ENCODE data around the gene HMCN1. TPM values are rescaled to one million over a fixed set of nuclear protein-coding genes. Genes with fewer than 3 reads are reported as not detected.

Gene HMCN1
- total RNA-seq, 4 donors from 2014 or later, result 3.3 to 8.9 (median 6.6) TPM

DNA sequence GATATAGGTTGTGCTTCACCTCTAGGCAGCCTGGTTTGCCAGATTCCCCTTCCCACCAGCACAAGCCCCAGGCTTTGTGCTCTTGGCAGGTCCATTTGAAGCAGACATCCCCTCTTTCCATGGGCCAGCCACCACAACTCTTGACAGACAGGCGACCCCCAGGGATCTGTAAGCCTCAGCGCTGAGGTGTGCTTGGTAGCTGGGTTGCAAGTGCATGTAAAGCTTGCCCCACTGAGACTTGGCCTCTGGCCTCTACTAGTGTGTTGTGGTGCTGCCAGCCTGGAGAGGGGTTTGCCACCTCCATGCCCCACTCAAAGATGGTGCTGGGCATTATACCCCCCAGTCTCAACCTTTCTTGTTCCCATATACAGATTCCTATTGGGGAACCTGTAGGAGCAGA lies 103.9 kb downstream of the HMCN1 start:
- Histone ChIP-seq H3K36me3 (no peaks in the 10 kb centered on the region), H3K4me1 (no peaks in the 10 kb centered on the region), H3K9me3 (no peaks in the 10 kb centered on the region), H3K27me3 (no peaks in the 10 kb centered on the region), H3K27ac (no peak overlapping the region), H3K4me3 (replicated peaks in 1 of 3) (no peak overlapping the region)
- WGBS, 2 donors, result 92 to 100% methylated on average over 2 of the region's 2 CpGs
- no peak for DNase-seq
- intact Hi-C loops (cut with DNase I), result no loop called here
- TF ChIP-seq POLR2A (IDR thresholded peaks at IDR 0.05), result no peak
- TF ChIP-seq, protein P1, sequence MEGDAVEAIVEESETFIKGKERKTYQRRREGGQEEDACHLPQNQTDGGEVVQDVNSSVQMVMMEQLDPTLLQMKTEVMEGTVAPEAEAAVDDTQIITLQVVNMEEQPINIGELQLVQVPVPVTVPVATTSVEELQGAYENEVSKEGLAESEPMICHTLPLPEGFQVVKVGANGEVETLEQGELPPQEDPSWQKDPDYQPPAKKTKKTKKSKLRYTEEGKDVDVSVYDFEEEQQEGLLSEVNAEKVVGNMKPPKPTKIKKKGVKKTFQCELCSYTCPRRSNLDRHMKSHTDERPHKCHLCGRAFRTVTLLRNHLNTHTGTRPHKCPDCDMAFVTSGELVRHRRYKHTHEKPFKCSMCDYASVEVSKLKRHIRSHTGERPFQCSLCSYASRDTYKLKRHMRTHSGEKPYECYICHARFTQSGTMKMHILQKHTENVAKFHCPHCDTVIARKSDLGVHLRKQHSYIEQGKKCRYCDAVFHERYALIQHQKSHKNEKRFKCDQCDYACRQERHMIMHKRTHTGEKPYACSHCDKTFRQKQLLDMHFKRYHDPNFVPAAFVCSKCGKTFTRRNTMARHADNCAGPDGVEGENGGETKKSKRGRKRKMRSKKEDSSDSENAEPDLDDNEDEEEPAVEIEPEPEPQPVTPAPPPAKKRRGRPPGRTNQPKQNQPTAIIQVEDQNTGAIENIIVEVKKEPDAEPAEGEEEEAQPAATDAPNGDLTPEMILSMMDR (IDR thresholded peaks at IDR 0.05), result no peak

DNA sequence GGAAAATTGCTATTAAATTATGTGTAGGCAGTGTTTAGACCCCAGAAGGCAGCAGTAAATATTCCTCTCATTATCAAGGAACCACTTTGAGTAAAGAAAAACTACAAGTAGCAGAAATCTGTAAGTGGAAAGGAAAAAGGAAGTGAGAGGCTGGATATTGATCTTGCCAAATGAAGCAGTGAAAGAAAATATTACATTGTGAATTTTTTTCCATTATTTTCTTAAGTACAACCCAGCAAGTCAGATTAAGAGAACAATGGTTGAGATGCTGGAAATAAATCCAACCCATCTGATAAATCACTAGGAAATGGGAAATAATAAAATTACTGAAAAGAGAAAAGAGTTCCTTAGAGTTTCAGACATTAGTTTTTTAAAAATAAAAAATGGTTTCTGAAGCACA lies 106.7 kb downstream of the HMCN1 start:
- TF ChIP-seq POLR2A (IDR thresholded peaks at IDR 0.05), result no peak
- TF ChIP-seq, protein P1 (IDR thresholded peaks at IDR 0.05), result no peak
- Histone ChIP-seq H3K4me3 (replicated peaks in 1 of 3) (no peak overlapping the region), H3K4me1 (no peaks in the 10 kb centered on the region), H3K36me3 (no peaks in the 10 kb centered on the region), H3K27ac (no peak overlapping the region), H3K27me3 (no peaks in the 10 kb centered on the region), H3K9me3 (no peaks in the 10 kb centered on the region)
- DNase-seq, result no peak
- intact Hi-C loops (cut with DNase I), result no loop called here

DNA sequence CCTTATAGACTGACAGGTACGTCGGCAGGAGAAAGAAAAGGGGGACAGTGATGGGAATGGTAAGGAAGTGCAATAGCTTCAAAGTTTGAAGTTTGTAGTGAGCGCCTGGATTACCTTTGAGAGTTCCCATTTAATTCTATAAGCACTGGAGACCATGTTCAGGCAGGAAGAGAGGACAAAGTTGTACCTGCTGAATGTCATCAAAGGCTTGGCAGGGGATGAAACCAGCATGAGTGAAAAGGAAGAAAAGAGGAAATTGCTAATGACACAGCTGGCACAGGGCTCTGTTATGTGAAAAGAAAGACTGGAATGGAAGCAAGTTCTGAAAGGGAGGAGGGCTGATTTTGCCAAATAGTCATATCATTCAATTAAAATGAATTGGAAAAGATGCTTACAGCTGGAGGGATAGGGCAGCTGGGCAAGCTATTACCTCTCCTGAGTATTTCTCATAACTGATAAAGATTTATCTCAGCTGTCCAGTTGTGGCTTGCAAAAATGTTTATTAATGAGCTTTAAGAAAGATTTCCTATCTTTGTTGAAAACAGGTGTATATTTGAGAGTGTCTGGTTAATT lies 109.2 kb downstream of the HMCN1 start:
- no peak overlapping the region for H3K27ac ChIP-seq
- H3K4me1 ChIP-seq, result no peaks in the 10 kb centered on the region
- WGBS, 2 donors, result 75 to 80% methylated on average over 3 of the region's 3 CpGs
- H3K27me3 ChIP-seq, result no peaks in the 10 kb centered on the region
- no peak for DNase-seq
- H3K9me3 ChIP-seq, result no peaks in the 10 kb centered on the region
- intact Hi-C loops (cut with DNase I), result no loop called here
- TF ChIP-seq POLR2A (IDR thresholded peaks at IDR 0.05), result no peak
- TF ChIP-seq, protein P1 (IDR thresholded peaks at IDR 0.05), result no peak
- H3K36me3 ChIP-seq, result no peaks in the 10 kb centered on the region
- no peak overlapping the region for H3K4me3 ChIP-seq (replicated peaks in 1 of 3)

DNA sequence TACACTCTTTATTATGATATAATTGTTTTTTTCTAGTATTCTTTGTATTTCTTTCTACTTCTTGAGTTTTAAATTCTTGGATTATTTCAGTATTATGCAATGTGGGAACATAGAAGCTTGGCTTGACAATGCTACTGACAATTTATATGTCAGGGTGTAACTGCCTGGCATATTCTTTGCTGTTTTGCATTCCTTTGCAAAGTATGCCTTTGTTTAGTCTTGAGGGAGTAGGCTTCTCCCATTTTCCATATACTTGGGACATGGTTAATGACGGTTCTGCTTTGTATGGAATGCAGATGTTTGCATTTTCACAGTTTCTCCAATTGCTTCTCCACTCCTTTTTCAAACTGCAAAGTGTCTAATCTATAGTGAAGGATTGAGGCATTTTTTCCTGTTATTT lies 109.8 kb downstream of the HMCN1 start:
- WGBS, 2 donors, result 70 to 71% methylated on average over 1 of the region's 1 CpG
- DNase-seq, result no peak
- no peak overlapping the region for H3K4me3 ChIP-seq (replicated peaks in 1 of 3)
- no peaks in the 10 kb centered on the region for H3K9me3 ChIP-seq
- intact Hi-C loops (cut with DNase I), result no loop called here
- TF ChIP-seq POLR2A (IDR thresholded peaks at IDR 0.05), result no peak
- TF ChIP-seq, protein P1 (IDR thresholded peaks at IDR 0.05), result no peak
- no peaks in the 10 kb centered on the region for H3K27me3 ChIP-seq
- H3K36me3 ChIP-seq, result no peaks in the 10 kb centered on the region
- H3K4me1 ChIP-seq, result no peaks in the 10 kb centered on the region
- H3K27ac ChIP-seq, result no peak overlapping the region

DNA sequence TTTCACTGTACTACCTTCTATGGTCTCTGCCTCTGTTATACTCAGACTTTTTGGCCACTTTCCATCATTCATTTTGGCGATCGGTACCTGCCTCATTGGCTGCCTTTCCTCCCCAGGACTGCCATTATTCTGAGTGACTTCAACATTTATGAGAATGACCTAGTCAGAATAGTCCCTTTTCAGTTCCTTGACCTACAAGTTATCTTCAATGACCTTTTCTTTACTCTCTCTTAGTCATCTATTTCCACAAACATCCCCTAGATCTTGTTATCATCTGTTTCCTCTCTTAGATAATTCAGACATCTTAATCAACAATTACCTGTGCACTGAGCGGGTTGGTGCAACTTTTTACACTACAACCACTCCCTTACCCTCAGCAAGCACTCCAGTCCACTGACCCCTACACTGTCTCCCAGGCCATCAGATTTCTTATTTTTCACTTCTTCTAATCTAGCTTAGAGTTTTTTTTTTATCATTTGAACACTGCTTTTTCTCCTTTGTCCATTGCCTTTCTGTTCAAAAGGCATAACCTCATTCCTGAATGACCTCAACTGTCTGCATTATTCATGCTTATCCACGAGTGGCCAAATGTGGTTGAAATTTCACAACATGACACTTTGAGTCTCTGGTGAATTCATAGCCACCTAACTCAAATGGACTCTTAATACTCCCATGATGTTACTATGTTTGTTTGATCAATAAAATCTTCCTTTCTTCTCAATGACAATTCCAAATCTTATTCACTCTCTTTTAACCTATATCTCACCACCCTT lies 112.7 kb downstream of the HMCN1 start:
- Histone ChIP-seq H3K4me3 (replicated peaks in 1 of 3) (no peak overlapping the region), H3K9me3 (no peaks in the 10 kb centered on the region), H3K36me3 (no peaks in the 10 kb centered on the region), H3K4me1 (no peaks in the 10 kb centered on the region), H3K27me3 (no peaks in the 10 kb centered on the region), H3K27ac (no peak overlapping the region)
- no peak for TF ChIP-seq POLR2A (IDR thresholded peaks at IDR 0.05)
- TF ChIP-seq, protein P1 (IDR thresholded peaks at IDR 0.05), result no peak
- no peak for DNase-seq
- intact Hi-C loops (cut with DNase I), result no loop called here
- WGBS, 2 donors, result 89 to 92% methylated on average over 4 of the region's 4 CpGs

All from thyroid gland (tissue), 4 donors.